ENCODE data around the gene BMS1. TPM values are rescaled to one million over a fixed set of nuclear protein-coding genes. Genes with fewer than 3 reads are reported as not detected.
"Not testable (repeated sequence)": the region's sequence is repeated elsewhere in the genome, so short reads cannot be mapped to it uniquely, and the experiment has no call there.

Gene BMS1
- total RNA-seq, 4 donors from 2014 or later, result 11.5 to 17.4 (median 16.7) TPM

- TF ChIP-seq POLR2A (IDR thresholded peaks at IDR 0.05), result no peak
- no peak for TF ChIP-seq CTCF (IDR thresholded peaks at IDR 0.05)
- WGBS, 2 donors, result 60 to 68% methylated on average over 4 of the region's 9 CpGs
Observed at GRCh38 chr10:42869977-42870350, 87.4 kb downstream of the BMS1 start.

GRCh38 chr10:42871138-42871641, 88.6 kb downstream of the BMS1 start:
- Histone ChIP-seq H3K27me3 (peaks cover 0 to 16% (median 0%) of the 10 kb centered on the region in 4 donors), H3K4me1 (peaks cover 5 to 19% (median 7%) of the 10 kb centered on the region in 3 donors)
- intact Hi-C loops (cut with DNase I), result loop anchor here (5.0 kb wide), 1 partner anchor 231 kb away; no protein-coding TSS in a partner anchor
- H3K9me3 ChIP-seq, DNase-seq, H3K27ac ChIP-seq, H3K36me3 ChIP-seq, H3K4me3 ChIP-seq: not testable (repeated sequence)
- WGBS, 2 donors, result 38 to 77% methylated on average over 4 to 6 of the region's 13 CpGs

More at GRCh38 chr10:42869977-42870350, 87.4 kb downstream of the BMS1 start:
- Histone ChIP-seq H3K36me3 (no peaks in the 10 kb centered on the region), H3K27ac (no peak overlapping the region), H3K4me3 (no peak overlapping the region), H3K27me3 (peaks cover 0 to 24% (median 2%) of the 10 kb centered on the region in 4 donors), H3K4me1 (peaks cover 8 to 13% (median 9%) of the 10 kb centered on the region in 3 donors), H3K9me3 (no peaks in the 10 kb centered on the region)
- intact Hi-C loops (cut with DNase I), result loop anchor here (5.0 kb wide), 1 partner anchor 232 kb away; no protein-coding TSS in a partner anchor
- no peak for DNase-seq

GRCh38 chr10:42871823-42872222, 89.2 kb downstream of the BMS1 start:
- TF ChIP-seq CTCF (IDR thresholded peaks at IDR 0.05) (no peak), POLR2A (IDR thresholded peaks at IDR 0.05) (no peak)
- DNase-seq, result no peak
- peaks cover 0 to 16% (median under 1%) of the 10 kb centered on the region in 3 donors for H3K4me1 ChIP-seq
- H3K4me3 ChIP-seq, result no peak overlapping the region
- peaks cover 0 to 10% (median 0%) of the 10 kb centered on the region in 4 donors for H3K27me3 ChIP-seq
- no peaks in the 10 kb centered on the region for H3K36me3 ChIP-seq
- no peaks in the 10 kb centered on the region for H3K9me3 ChIP-seq
- intact Hi-C loops (cut with DNase I), result loop anchor here (5.0 kb wide), 1 partner anchor 230 kb away; no protein-coding TSS in a partner anchor
- WGBS, 2 donors, result 81 to 82% methylated on average over 5 to 6 of the region's 6 CpGs
- no peak overlapping the region for H3K27ac ChIP-seq

- 53 to 67% methylated on average over 6 to 11 of the region's 19 CpGs for WGBS, 2 donors
- H3K9me3 ChIP-seq, result no peaks in the 10 kb centered on the region
- H3K27me3 ChIP-seq, result peaks cover 0 to 10% (median 0%) of the 10 kb centered on the region in 4 donors
- no peak for DNase-seq
- peaks cover 0 to 14% (median 0%) of the 10 kb centered on the region in 3 donors for H3K4me1 ChIP-seq
- intact Hi-C loops (cut with DNase I), result loop anchor here (5.0 kb wide), 1 partner anchor 229 kb away; no protein-coding TSS in a partner anchor
- TF ChIP-seq POLR2A (IDR thresholded peaks at IDR 0.05) (no peak), CTCF (IDR thresholded peaks at IDR 0.05) (no peak)
- no peak overlapping the region for H3K4me3 ChIP-seq
- H3K36me3 ChIP-seq, result no peaks in the 10 kb centered on the region
- H3K27ac ChIP-seq, result no peak overlapping the region
Observed at GRCh38 chr10:42872865-42873435, 90.4 kb downstream of the BMS1 start.

- Histone ChIP-seq H3K27ac (no peak overlapping the region), H3K4me3 (no peak overlapping the region), H3K4me1 (peaks cover 0 to 14% (median 0%) of the 10 kb centered on the region in 3 donors), H3K27me3 (peaks cover 0 to 22% (median 0%) of the 10 kb centered on the region in 4 donors), H3K36me3 (no peaks in the 10 kb centered on the region), H3K9me3 (no peaks in the 10 kb centered on the region)
- 63 to 72% methylated on average over 4 to 8 of the region's 15 CpGs for WGBS, 2 donors
- no peak for DNase-seq
- intact Hi-C loops (cut with DNase I), result loop anchor here (5.0 kb wide), 1 partner anchor 227 kb away; no protein-coding TSS in a partner anchor
- TF ChIP-seq POLR2A (IDR thresholded peaks at IDR 0.05) (no peak), CTCF (IDR thresholded peaks at IDR 0.05) (no peak)
Observed at GRCh38 chr10:42874713-42875387, 92.3 kb downstream of the BMS1 start.
